ENCODE measurements around the gene CDC42SE2. TPM values are rescaled to one million over a fixed set of nuclear protein-coding genes. Genes with fewer than 3 reads are reported as not detected.

Gene CDC42SE2
- total RNA-seq, 1 donor from 2014 or later, result 29.3 TPM

DNA sequence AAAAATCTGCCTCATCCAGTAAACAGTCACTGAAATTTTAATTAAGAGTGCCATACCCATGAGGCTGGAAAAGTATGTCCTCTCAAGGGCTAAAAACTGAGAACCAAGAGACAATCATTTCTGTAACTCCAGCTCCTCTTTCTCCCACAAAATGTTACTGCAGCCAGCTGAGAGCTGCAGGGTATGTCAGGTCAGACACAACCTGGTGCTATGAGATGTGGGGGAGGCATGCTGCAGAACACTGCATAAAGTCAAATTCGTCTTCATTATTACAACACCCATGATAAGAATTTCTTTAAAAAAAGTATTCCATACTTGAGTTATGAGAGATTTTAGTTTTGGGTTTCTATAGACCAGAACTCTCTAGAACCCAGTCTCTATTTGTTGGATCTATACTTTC lies 162.2 kb downstream of the CDC42SE2 start:
- no peaks in the 10 kb centered on the region for H3K27me3 Mint-ChIP-seq
- no peak overlapping the region for H3K4me3 Mint-ChIP-seq (ENCODE audit: low read depth)
- no peaks in the 10 kb centered on the region for H3K9me3 Mint-ChIP-seq (ENCODE audit: low read depth)
- no peak for DNase-seq (ENCODE audit: low spot score, unreplicated experiment)
- peaks cover 6% of the 10 kb centered on the region for H3K36me3 Mint-ChIP-seq (ENCODE audit: insufficient read depth)
- TF ChIP-seq, protein P1, sequence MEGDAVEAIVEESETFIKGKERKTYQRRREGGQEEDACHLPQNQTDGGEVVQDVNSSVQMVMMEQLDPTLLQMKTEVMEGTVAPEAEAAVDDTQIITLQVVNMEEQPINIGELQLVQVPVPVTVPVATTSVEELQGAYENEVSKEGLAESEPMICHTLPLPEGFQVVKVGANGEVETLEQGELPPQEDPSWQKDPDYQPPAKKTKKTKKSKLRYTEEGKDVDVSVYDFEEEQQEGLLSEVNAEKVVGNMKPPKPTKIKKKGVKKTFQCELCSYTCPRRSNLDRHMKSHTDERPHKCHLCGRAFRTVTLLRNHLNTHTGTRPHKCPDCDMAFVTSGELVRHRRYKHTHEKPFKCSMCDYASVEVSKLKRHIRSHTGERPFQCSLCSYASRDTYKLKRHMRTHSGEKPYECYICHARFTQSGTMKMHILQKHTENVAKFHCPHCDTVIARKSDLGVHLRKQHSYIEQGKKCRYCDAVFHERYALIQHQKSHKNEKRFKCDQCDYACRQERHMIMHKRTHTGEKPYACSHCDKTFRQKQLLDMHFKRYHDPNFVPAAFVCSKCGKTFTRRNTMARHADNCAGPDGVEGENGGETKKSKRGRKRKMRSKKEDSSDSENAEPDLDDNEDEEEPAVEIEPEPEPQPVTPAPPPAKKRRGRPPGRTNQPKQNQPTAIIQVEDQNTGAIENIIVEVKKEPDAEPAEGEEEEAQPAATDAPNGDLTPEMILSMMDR (IDR thresholded peaks at IDR 0.05; ENCODE audit: unreplicated experiment), result no peak
- H3K4me1 Mint-ChIP-seq (ENCODE audit: low read depth), result no peaks in the 10 kb centered on the region
- H3K27ac Mint-ChIP-seq, result no peak overlapping the region

DNA sequence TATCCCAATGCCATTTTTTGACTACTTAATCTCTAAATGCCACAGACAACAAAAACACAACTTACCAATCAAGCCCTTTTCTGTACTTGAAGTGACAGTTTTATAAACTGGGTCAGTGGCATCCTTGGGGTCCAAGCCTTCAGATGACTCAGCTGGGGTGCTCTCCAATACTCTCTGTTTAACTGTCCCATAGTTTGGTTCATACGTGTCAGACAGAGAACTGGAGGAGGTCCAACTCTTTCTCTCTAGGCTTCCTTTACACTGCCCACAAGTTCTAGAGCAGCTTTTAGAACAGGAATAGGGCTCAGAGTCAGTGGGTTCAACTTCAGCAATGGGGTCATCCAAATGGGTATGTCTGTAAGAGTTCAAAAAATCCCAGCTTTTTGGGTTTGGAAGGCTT lies 166.9 kb downstream of the CDC42SE2 start:
- no peaks in the 10 kb centered on the region for H3K9me3 Mint-ChIP-seq (ENCODE audit: low read depth)
- no peak for DNase-seq (ENCODE audit: low spot score, unreplicated experiment)
- H3K4me1 Mint-ChIP-seq (ENCODE audit: low read depth), result no peaks in the 10 kb centered on the region
- TF ChIP-seq, protein P1 (IDR thresholded peaks at IDR 0.05; ENCODE audit: unreplicated experiment), result no peak
- H3K27me3 Mint-ChIP-seq, result no peaks in the 10 kb centered on the region
- no peak overlapping the region for H3K27ac Mint-ChIP-seq
- H3K4me3 Mint-ChIP-seq (ENCODE audit: low read depth), result no peak overlapping the region
- peaks cover 25% of the 10 kb centered on the region for H3K36me3 Mint-ChIP-seq (ENCODE audit: insufficient read depth)

DNA sequence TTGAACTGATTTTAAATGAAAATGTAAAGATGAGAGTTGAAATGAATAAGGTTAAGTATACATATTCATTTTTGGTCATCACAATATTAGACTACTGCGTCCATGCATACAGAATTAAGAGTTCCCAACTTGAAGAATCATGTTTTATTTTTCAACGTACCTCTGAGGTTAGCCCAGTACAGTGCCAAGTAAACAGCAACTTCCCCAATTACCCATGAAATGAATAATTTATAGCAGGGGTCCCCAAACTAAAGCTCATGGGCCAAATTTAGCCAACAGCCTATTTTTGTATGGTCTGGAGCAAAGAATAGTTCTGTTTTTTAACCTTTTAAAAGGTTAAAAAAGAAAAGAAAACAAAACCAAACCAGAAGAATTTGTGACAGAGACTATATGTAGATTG lies 167.9 kb downstream of the CDC42SE2 start:
- H3K27ac Mint-ChIP-seq, result no peak overlapping the region
- no peaks in the 10 kb centered on the region for H3K27me3 Mint-ChIP-seq
- H3K4me3 Mint-ChIP-seq (ENCODE audit: low read depth), result no peak overlapping the region
- no peak for DNase-seq (ENCODE audit: low spot score, unreplicated experiment)
- TF ChIP-seq, protein P1 (IDR thresholded peaks at IDR 0.05; ENCODE audit: unreplicated experiment), result no peak
- H3K36me3 Mint-ChIP-seq (ENCODE audit: insufficient read depth), result peaks cover 25% of the 10 kb centered on the region
- H3K4me1 Mint-ChIP-seq (ENCODE audit: low read depth), result no peaks in the 10 kb centered on the region
- H3K9me3 Mint-ChIP-seq (ENCODE audit: low read depth), result no peaks in the 10 kb centered on the region

DNA sequence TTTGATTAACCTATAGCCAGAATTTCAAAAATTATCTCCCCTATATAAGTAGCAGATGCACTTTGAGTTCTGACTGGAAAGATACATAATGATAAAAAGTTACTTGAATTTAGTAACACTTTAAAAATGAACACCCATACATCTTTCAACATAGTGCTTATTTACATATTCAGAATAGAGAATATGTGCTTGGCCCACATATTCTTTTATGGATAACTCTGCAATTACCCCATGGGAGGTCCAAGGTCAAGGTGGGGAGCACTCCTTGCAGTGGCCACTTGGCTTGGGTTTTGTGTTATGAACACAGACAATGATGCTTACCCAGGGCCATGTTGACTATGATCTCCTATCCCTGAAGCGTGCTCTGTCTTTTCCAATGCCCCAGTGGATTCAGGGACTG lies 169.3 kb downstream of the CDC42SE2 start:
- no peaks in the 10 kb centered on the region for H3K4me1 Mint-ChIP-seq (ENCODE audit: low read depth)
- H3K9me3 Mint-ChIP-seq (ENCODE audit: low read depth), result no peaks in the 10 kb centered on the region

DNA sequence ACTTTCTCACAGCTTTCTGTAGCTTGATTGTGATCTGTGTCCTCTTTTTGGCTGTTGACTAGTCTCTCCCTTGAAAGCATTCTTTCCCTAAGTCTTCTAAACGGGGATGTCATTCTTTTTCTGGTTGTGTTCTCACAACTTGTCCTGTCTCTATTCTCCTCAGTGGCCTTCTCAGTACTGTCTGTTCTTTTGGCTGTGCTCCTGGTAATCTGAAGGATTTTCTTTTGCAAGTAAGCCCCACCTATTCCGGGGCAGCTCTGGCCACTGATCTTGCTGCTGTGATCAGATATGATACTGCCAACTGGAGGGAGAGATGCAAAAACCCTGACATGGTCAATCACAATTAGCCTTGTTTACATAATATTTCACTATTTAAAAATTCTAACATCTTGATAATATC lies 172.2 kb downstream of the CDC42SE2 start:
- H3K9me3 Mint-ChIP-seq (ENCODE audit: low read depth), result no peaks in the 10 kb centered on the region
- H3K27ac Mint-ChIP-seq, result no peak overlapping the region
- H3K4me1 Mint-ChIP-seq (ENCODE audit: low read depth), result no peaks in the 10 kb centered on the region
- DNase-seq (ENCODE audit: low spot score, unreplicated experiment), result no peak
- peaks cover 25% of the 10 kb centered on the region for H3K36me3 Mint-ChIP-seq (ENCODE audit: insufficient read depth)
- H3K4me3 Mint-ChIP-seq (ENCODE audit: low read depth), result no peak overlapping the region
- no peaks in the 10 kb centered on the region for H3K27me3 Mint-ChIP-seq
- TF ChIP-seq, protein P1 (IDR thresholded peaks at IDR 0.05; ENCODE audit: unreplicated experiment), result no peak

More for the DNA sequence above, 169.3 kb downstream of the CDC42SE2 start:
- Mint-ChIP-seq H3K27ac (no peak overlapping the region), H3K4me3 (ENCODE audit: low read depth) (no peak overlapping the region), H3K27me3 (no peaks in the 10 kb centered on the region), H3K36me3 (ENCODE audit: insufficient read depth) (peaks cover 25% of the 10 kb centered on the region)
- TF ChIP-seq, protein P1 (IDR thresholded peaks at IDR 0.05; ENCODE audit: unreplicated experiment), result no peak
- no peak for DNase-seq (ENCODE audit: low spot score, unreplicated experiment)
